ENCODE data around the gene RPRML. TPM values are rescaled to one million over a fixed set of nuclear protein-coding genes. Genes with fewer than 3 reads are reported as not detected.

Gene RPRML
- total RNA-seq, 1 experiment from 2014 or later: 2.4 TPM

Other genes starting within 250 kb of the RPRML start
- gene WNT3, start 160.6 kb downstream of the RPRML start, total RNA-seq (2014; rRNA removed; shearing (Covaris generic)): not detected in 2 replicates
- not detected in 2 replicates for gene WNT9B, start 127.7 kb downstream of the RPRML start, total RNA-seq (2014; rRNA removed; shearing (Covaris generic))
- 30.6 and 41.7 TPM in 2 replicates for gene GOSR2, start 56.1 kb downstream of the RPRML start, total RNA-seq (2014; rRNA removed; shearing (Covaris generic))
- gene CDC27, start 210.0 kb upstream of the RPRML start, total RNA-seq (2014; rRNA removed; shearing (Covaris generic)): 59.3 and 103 TPM in 2 replicates
- gene MYL4, start 230.1 kb upstream of the RPRML start, total RNA-seq (2014; rRNA removed; shearing (Covaris generic)): not detected in 2 replicates